SK-N-SH treated with all-trans-retinoic acid at 6 μM for 48 hours (cell line): Measurements from ENCODE around the gene CEACAM4.

ENCODE experiments used
- ATAC-seq: fragments of 200-7000 bp; cut with Tn5 transposase; 3 replicates; pipeline ENCODE4 v1.9.1; 2020; ENCODE audit warnings: mild to moderate bottlenecking, moderate library complexity
- ARNTL ChIP-seq: fragments of 450-650 bp; formaldehyde crosslinking; IDR thresholded peaks from 2 replicates; pipeline ENCODE4 v1.5.0; 2020; ENCODE audit warnings: low read depth, mild to moderate bottlenecking, moderate library complexity, borderline replicate concordance
- BACH2 ChIP-seq: fragments of 250-450 bp; sonication (Bioruptor Pico); IDR thresholded peaks from 2 replicates; pipeline ENCODE4 v1.9.0; 2021; ENCODE audit warnings: mild to moderate bottlenecking, borderline replicate concordance
- CREB5 ChIP-seq: fragments of 250-450 bp; sonication (Bioruptor Pico); IDR thresholded peaks from 2 replicates; pipeline ENCODE4 v1.5.1; 2020; ENCODE audit warnings: low read depth, mild to moderate bottlenecking, moderate library complexity
- CSDC2 ChIP-seq: fragments of 250-450 bp; sonication (Bioruptor Pico); IDR thresholded peaks from 2 replicates; pipeline ENCODE4 v1.5.0; 2020; ENCODE audit warnings: mild to moderate bottlenecking, moderate library complexity
- CSRNP3 ChIP-seq: fragments of 250-450 bp; sonication (Bioruptor Pico); IDR thresholded peaks from 2 replicates; pipeline ENCODE4 v1.5.1; 2021; ENCODE audit warnings: mild to moderate bottlenecking, moderate library complexity
- ESRRG ChIP-seq: fragments of 250-450 bp; sonication (Bioruptor Pico); IDR thresholded peaks from 2 replicates; pipeline ENCODE4 v1.6.1; 2021; ENCODE audit warnings: mild to moderate bottlenecking
- GLIS3 ChIP-seq: fragments of 250-450 bp; sonication (Bioruptor Pico); IDR thresholded peaks from 2 replicates; pipeline ENCODE4 v1.5.0; 2020; ENCODE audit warnings: mild to moderate bottlenecking, moderate library complexity
- ISL1 ChIP-seq: fragments of 250-450 bp; sonication (Bioruptor Pico); IDR thresholded peaks from 2 replicates; pipeline ENCODE4 v2.1.2; 2022; ENCODE audit warnings: mild to moderate bottlenecking, moderate library complexity
- OSR1 ChIP-seq: fragments of 250-450 bp; sonication (Bioruptor Pico); IDR thresholded peaks from 2 replicates; pipeline ENCODE4 v1.8.0; 2022; ENCODE audit warnings: moderate library complexity, mild to moderate bottlenecking, inconsistent platforms
- PATZ1 ChIP-seq: fragments of 250-450 bp; sonication (Bioruptor Pico); IDR thresholded peaks from 2 replicates; pipeline ENCODE4 v1.8.0; 2020; ENCODE audit warnings: mild to moderate bottlenecking, moderate library complexity, borderline replicate concordance
- POU6F1 ChIP-seq: fragments of 250-450 bp; sonication (Bioruptor Pico); IDR thresholded peaks from 2 replicates; pipeline ENCODE4 v1.8.0; 2021; ENCODE audit warnings: low read depth, mild to moderate bottlenecking, moderate library complexity, borderline replicate concordance
- PPARA ChIP-seq: fragments of 250-450 bp; sonication (Bioruptor Pico); IDR thresholded peaks from 2 replicates; pipeline ENCODE4 v1.5.0; 2020; ENCODE audit warnings: mild to moderate bottlenecking, borderline replicate concordance
- RARB ChIP-seq: fragments of 250-450 bp; sonication (Bioruptor Pico); IDR thresholded peaks from 2 replicates; pipeline ENCODE4 v1.8.0; 2021; ENCODE audit warnings: mild to moderate bottlenecking, moderate library complexity
- SNAI2 ChIP-seq: fragments of 250-450 bp; sonication (Bioruptor Pico); IDR thresholded peaks from 2 replicates; pipeline ENCODE4 v1.5.0; 2020; ENCODE audit warnings: mild to moderate bottlenecking, moderate library complexity
- TCF4 ChIP-seq: fragments of 250-450 bp; sonication (Bioruptor Pico); IDR thresholded peaks from 2 replicates; pipeline ENCODE4 v1.8.0; 2021; ENCODE audit warnings: mild to moderate bottlenecking, moderate library complexity, borderline replicate concordance
- TSHZ2 ChIP-seq: fragments of 250-450 bp; sonication (Bioruptor Pico); IDR thresholded peaks from 2 replicates; pipeline ENCODE4 v1.5.0; 2020; ENCODE audit warnings: mild to moderate bottlenecking, moderate library complexity
- ZC3H10 ChIP-seq: fragments of 250-450 bp; sonication (Bioruptor Pico); IDR thresholded peaks from 2 replicates; pipeline ENCODE4 v1.5.1; 2021; ENCODE audit warnings: mild to moderate bottlenecking, moderate library complexity
- ZFP3 ChIP-seq: fragments of 250-450 bp; sonication (Bioruptor Pico); IDR thresholded peaks from 2 replicates; pipeline ENCODE4 v1.5.0; 2020; ENCODE audit warnings: mild to moderate bottlenecking, moderate library complexity
- ZFP30 ChIP-seq: fragments of 450-650 bp; formaldehyde crosslinking; IDR thresholded peaks from 2 replicates; pipeline ENCODE4 v1.5.0; 2022; ENCODE audit warnings: mild to moderate bottlenecking, moderate library complexity
- ZNF70 ChIP-seq: fragments of 450-650 bp; formaldehyde crosslinking; IDR thresholded peaks from 2 replicates; pipeline ENCODE4 v1.5.0; 2020; ENCODE audit warnings: mild to moderate bottlenecking, moderate library complexity
- ZNF8 ChIP-seq: fragments of 450-650 bp; formaldehyde crosslinking; IDR thresholded peaks from 2 replicates; pipeline ENCODE4 v1.5.0; 2020; ENCODE audit warnings: mild to moderate bottlenecking, moderate library complexity

Gene CEACAM4

GRCh38 chr19:41670755-41671154 lies 43.9 kb upstream of the CEACAM4 start:
- TF ChIP-seq POU6F1 (no peak), BACH2 (CRISPR knock-in tag) (no peak), CSDC2 (no peak), PATZ1 (CRISPR knock-in tag) (no peak), ARNTL (CRISPR knock-in tag) (no peak), ZNF8 (CRISPR knock-in tag) (no peak), ZC3H10 (no peak), ZNF70 (CRISPR knock-in tag) (no peak), GLIS3 (CRISPR knock-in tag) (no peak), CSRNP3 (CRISPR knock-in tag) (no peak), PPARA (CRISPR knock-in tag) (no peak)
- no peak for ATAC-seq

GRCh38 chr19:41668315-41668714 lies 41.4 kb upstream of the CEACAM4 start:
- no peak for ATAC-seq
- TF ChIP-seq TSHZ2 (CRISPR knock-in tag) (no peak), BACH2 (CRISPR knock-in tag) (no peak), TCF4 (CRISPR knock-in tag) (no peak), RARB (CRISPR knock-in tag) (no peak), ZNF70 (CRISPR knock-in tag) (no peak), CREB5 (CRISPR knock-in tag) (no peak), OSR1 (no peak), ARNTL (CRISPR knock-in tag) (no peak), SNAI2 (CRISPR knock-in tag) (no peak), ISL1 (CRISPR knock-in tag) (no peak), ESRRG (CRISPR knock-in tag) (no peak), ZFP3 (no peak), CSDC2 (no peak), ZC3H10 (no peak), PATZ1 (CRISPR knock-in tag) (no peak), ZFP30 (no peak), PPARA (CRISPR knock-in tag) (no peak), GLIS3 (CRISPR knock-in tag) (no peak), ZNF8 (CRISPR knock-in tag) (no peak), POU6F1 (no peak)
- TF ChIP-seq, all 23 proteins: peak for 0
